ENCODE measurements around the gene MAN1C1. TPM values are rescaled to one million over a fixed set of nuclear protein-coding genes. Genes with fewer than 3 reads are reported as not detected.

Gene MAN1C1
- total and polyA plus RNA-seq, 2 donors (not counting 1 experiment from before 2014, with no cell fraction given) = 17.7 to 51.4 TPM

DNA sequence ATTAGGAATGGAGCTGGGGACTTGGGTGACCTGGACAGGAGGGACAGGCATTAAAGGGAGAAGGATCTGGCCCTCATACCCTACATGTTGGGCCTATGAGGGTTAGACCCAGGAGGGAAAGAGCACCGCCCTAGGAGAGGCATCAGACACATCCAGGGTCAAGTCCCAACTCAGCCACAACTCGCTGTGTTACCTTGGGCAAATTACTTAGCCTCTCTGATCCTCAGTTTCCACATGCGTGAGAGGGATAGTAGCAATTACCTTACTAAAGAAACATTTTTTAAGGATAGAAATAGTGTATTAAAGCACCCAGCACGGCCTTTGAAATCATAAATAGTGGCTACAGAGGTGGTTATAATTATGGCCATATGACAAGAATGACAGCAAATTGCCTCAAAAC is 163.3 kb downstream of the MAN1C1 start:
- no peak for DNase-seq (ENCODE audit: low read depth in 2 of 2)
- no peak overlapping the region for H3K4me3 ChIP-seq (replicated peaks in 1 of 4; ENCODE audit: control extremely low read depth in 1 of 4, insufficient read depth in 1 of 4, low read depth in 3 of 4, low read length in 4 of 4)
- TF ChIP-seq, protein P1, sequence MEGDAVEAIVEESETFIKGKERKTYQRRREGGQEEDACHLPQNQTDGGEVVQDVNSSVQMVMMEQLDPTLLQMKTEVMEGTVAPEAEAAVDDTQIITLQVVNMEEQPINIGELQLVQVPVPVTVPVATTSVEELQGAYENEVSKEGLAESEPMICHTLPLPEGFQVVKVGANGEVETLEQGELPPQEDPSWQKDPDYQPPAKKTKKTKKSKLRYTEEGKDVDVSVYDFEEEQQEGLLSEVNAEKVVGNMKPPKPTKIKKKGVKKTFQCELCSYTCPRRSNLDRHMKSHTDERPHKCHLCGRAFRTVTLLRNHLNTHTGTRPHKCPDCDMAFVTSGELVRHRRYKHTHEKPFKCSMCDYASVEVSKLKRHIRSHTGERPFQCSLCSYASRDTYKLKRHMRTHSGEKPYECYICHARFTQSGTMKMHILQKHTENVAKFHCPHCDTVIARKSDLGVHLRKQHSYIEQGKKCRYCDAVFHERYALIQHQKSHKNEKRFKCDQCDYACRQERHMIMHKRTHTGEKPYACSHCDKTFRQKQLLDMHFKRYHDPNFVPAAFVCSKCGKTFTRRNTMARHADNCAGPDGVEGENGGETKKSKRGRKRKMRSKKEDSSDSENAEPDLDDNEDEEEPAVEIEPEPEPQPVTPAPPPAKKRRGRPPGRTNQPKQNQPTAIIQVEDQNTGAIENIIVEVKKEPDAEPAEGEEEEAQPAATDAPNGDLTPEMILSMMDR (conservative IDR thresholded peaks at IDR 0.05 in 1 of 2, IDR thresholded peaks at IDR 0.05 in 1 of 2; ENCODE audit: low read depth in 1 of 2, low read length in 2 of 2) = no peak
- TF ChIP-seq EZH2 (IDR thresholded peaks at IDR 0.05; ENCODE audit: low read length, missing control alignments) = no peak

DNA sequence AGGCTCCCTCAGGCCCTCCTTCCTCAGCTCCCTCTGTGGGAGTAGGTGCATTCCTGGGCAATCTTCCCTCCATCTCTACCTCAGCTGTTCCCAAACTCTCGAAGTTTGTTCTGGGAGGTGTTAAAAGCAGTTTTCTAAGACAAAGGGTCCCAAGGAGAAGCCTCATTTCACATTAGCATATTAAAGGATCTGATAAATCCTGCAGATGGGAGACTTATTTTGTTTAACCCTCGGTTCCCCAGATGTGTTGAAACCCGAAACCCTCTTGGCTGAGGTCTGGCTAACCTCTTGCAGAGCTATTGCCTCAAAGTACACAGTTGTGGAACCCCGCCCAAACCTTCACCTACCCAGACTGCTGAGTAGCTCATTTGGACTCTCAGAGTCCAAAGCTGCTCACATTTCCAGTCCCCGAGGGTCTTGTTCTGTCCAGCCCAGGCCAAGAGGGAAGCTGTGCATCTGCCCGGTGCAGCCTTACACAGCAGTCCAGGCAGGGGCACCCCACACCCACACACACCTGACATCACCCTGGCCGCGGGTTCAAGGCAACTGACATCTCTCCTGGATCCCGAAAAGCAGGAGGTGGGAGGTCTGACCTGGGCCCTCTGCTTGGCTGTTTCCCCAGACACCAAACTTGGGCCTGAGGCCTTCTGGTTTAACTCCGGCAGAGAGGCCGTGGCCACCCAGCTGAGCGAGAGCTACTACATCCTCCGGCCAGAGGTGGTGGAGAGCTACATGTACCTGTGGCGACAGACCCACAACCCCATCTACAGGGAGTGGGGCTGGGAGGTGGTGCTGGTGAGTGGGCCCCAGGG is 163.9 kb downstream of the MAN1C1 start:
- Histone ChIP-seq H3K79me2 (ENCODE audit: control insufficient read depth, insufficient read depth, low read length) (no peaks in the 10 kb centered on the region), H3K27ac (ENCODE audit: insufficient read depth, low read length) (no peak overlapping the region), H3K9ac (ENCODE audit: insufficient read depth, low read length) (no peak overlapping the region), H4K20me1 (ENCODE audit: control insufficient read depth, extremely low read depth, insufficient read depth, low read length) (no peaks in the 10 kb centered on the region), H3K4me2 (ENCODE audit: extremely low read depth, insufficient read depth, low read length) (no peak overlapping the region), H3K4me3 (replicated peaks in 1 of 4; ENCODE audit: control extremely low read depth in 1 of 4, insufficient read depth in 1 of 4, low read depth in 3 of 4, low read length in 4 of 4) (no peak overlapping the region), H3K36me3 (ENCODE audit: control insufficient read depth, insufficient read depth, low read length) (no peaks in the 10 kb centered on the region), H2AFZ (ENCODE audit: low read length) (no peak overlapping the region), H3K27me3 (ENCODE audit: control insufficient read depth, insufficient read depth, low read length) (peaks cover 2% of the 10 kb centered on the region), H3K9me3 (ENCODE audit: control insufficient read depth, insufficient read depth, low read depth, low read length) (no peaks in the 10 kb centered on the region), H3K4me1 (ENCODE audit: control insufficient read depth, extremely low read depth, insufficient read depth, low read length) (peaks cover 3% of the 10 kb centered on the region)
- DNase-seq (ENCODE audit: low read depth in 2 of 2) = peak in 1 of 2 donors; percentile 87
- TF ChIP-seq EZH2 (IDR thresholded peaks at IDR 0.05; ENCODE audit: low read length, missing control alignments) = no peak
- TF ChIP-seq, protein P1 (conservative IDR thresholded peaks at IDR 0.05 in 1 of 2, IDR thresholded peaks at IDR 0.05 in 1 of 2; ENCODE audit: low read depth in 1 of 2, low read length in 2 of 2) = no peak

More for the DNA sequence above, 163.3 kb downstream of the MAN1C1 start:
- no peaks in the 10 kb centered on the region for H3K79me2 ChIP-seq (ENCODE audit: control insufficient read depth, insufficient read depth, low read length)
- H3K27ac ChIP-seq (ENCODE audit: insufficient read depth, low read length) = no peak overlapping the region
- H3K27me3 ChIP-seq (ENCODE audit: control insufficient read depth, insufficient read depth, low read length) = peaks cover 2% of the 10 kb centered on the region
- no peak overlapping the region for H3K9ac ChIP-seq (ENCODE audit: insufficient read depth, low read length)
- H3K4me1 ChIP-seq (ENCODE audit: control insufficient read depth, extremely low read depth, insufficient read depth, low read length) = peaks cover 3% of the 10 kb centered on the region
- no peaks in the 10 kb centered on the region for H3K9me3 ChIP-seq (ENCODE audit: control insufficient read depth, insufficient read depth, low read depth, low read length)
- H2AFZ ChIP-seq (ENCODE audit: low read length) = no peak overlapping the region
- no peak overlapping the region for H3K4me2 ChIP-seq (ENCODE audit: extremely low read depth, insufficient read depth, low read length)
- H3K36me3 ChIP-seq (ENCODE audit: control insufficient read depth, insufficient read depth, low read length) = no peaks in the 10 kb centered on the region
- no peaks in the 10 kb centered on the region for H4K20me1 ChIP-seq (ENCODE audit: control insufficient read depth, extremely low read depth, insufficient read depth, low read length)

DNA sequence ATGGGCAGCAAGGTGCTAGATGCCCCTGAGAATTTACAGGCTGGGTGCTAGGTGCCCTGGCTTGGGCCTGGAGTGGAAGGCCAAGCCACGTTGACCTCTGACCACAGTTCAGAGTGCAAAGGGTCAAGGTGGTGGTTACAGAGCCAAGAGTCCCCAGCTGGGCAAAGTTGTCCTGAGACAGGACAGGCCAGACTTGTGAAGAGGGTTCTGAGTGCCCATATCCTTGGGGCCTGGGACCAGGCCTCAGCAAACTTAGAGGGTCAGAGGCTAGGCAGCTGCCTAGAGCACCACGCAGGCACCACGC is 164.5 kb downstream of the MAN1C1 start:
- Histone ChIP-seq H3K4me2 (ENCODE audit: extremely low read depth, insufficient read depth, low read length) (no peak overlapping the region), H4K20me1 (ENCODE audit: control insufficient read depth, extremely low read depth, insufficient read depth, low read length) (no peaks in the 10 kb centered on the region), H3K36me3 (ENCODE audit: control insufficient read depth, insufficient read depth, low read length) (no peaks in the 10 kb centered on the region), H3K9me3 (ENCODE audit: control insufficient read depth, insufficient read depth, low read depth, low read length) (no peaks in the 10 kb centered on the region), H3K79me2 (ENCODE audit: control insufficient read depth, insufficient read depth, low read length) (no peaks in the 10 kb centered on the region), H3K4me3 (replicated peaks in 1 of 4; ENCODE audit: control extremely low read depth in 1 of 4, insufficient read depth in 1 of 4, low read depth in 3 of 4, low read length in 4 of 4) (no peak overlapping the region), H3K27me3 (ENCODE audit: control insufficient read depth, insufficient read depth, low read length) (peaks cover 2% of the 10 kb centered on the region), H3K9ac (ENCODE audit: insufficient read depth, low read length) (no peak overlapping the region), H2AFZ (ENCODE audit: low read length) (no peak overlapping the region), H3K4me1 (ENCODE audit: control insufficient read depth, extremely low read depth, insufficient read depth, low read length) (peaks cover 3% of the 10 kb centered on the region), H3K27ac (ENCODE audit: insufficient read depth, low read length) (no peak overlapping the region)
- TF ChIP-seq, protein P1 (conservative IDR thresholded peaks at IDR 0.05 in 1 of 2, IDR thresholded peaks at IDR 0.05 in 1 of 2; ENCODE audit: low read depth in 1 of 2, low read length in 2 of 2) = no peak
- no peak for TF ChIP-seq EZH2 (IDR thresholded peaks at IDR 0.05; ENCODE audit: low read length, missing control alignments)
- no peak for DNase-seq (ENCODE audit: low read depth in 2 of 2)

Measured in fibroblast of lung (primary cell).